Thyroid gland (tissue), 4 donors: ENCODE measurements around the gene STXBP4. TPM values are rescaled to one million over a fixed set of nuclear protein-coding genes. Genes with fewer than 3 reads are reported as not detected.

Experiments
- DNase-seq, 2 donors: peaks; one replicate each; pipeline ENCODE4 v3.0.0-alpha.2; 2019
- H3K27ac ChIP-seq, 3 donors: fragments of 200-600 bp; sonication (generic); 1 replicate in 2 of 3; 2 replicates in 1 of 3; pipeline ENCODE4 v1.5.1; 2016 to 2019; ENCODE audit warnings: mild to moderate bottlenecking in 1 of 3, moderate library complexity in 1 of 3
- H3K27me3 ChIP-seq: fragments of 200-600 bp; sonication (generic); one replicate; pipeline ENCODE4 v1.5.1; 2019
- H3K36me3 ChIP-seq, 2 donors: fragments of 200-600 bp; sonication (generic); one replicate each; pipeline ENCODE4 v1.5.1; 2016 to 2019
- H3K4me1 ChIP-seq, 2 donors: fragments of 200-600 bp; sonication (generic); one replicate each; pipeline ENCODE4 v1.5.1; 2017 to 2019
- H3K4me3 ChIP-seq, 3 donors: fragments of 200-600 bp; sonication (generic); replicated peaks in 1 of 3; 1 replicate in 2 of 3; 2 replicates in 1 of 3; pipeline ENCODE4 v1.5.1; 2016; ENCODE audit warnings: mild to moderate bottlenecking in 1 of 3
- H3K9me3 ChIP-seq: fragments of 200-600 bp; sonication (generic); one replicate; pipeline ENCODE4 v1.5.1; 2017
- CTCF ChIP-seq, 6 experiments: fragments of 200-600 bp in 3 of 6; fragments of 450-650 bp in 3 of 6; sonication (generic) in 3 of 6; IDR thresholded peaks; one replicate each; pipeline ENCODE4 v1.5.1; 2016 to 2019; ENCODE audit warnings: antibody characterized with exemption in 6 of 6, mild to moderate bottlenecking in 2 of 6, inconsistent platforms in 1 of 6, moderate library complexity in 1 of 6
- POLR2A ChIP-seq, 2 donors: fragments of 450-650 bp; IDR thresholded peaks; one replicate each; pipeline ENCODE4 v1.6.1; 2017; ENCODE audit warnings: antibody characterized with exemption in 2 of 2, mild to moderate bottlenecking in 2 of 2, moderate library complexity in 1 of 2
- WGBS, 2 donors: methylation state at CpG; one replicate each; pipeline ENCODE4 v1.1.5; 2017; 5-methylcytosine and 5-hydroxymethylcytosine counted together
- intact Hi-C: fragments of 100-400 bp; cut with DNase I; formaldehyde crosslinking; loops from one replicate; pipeline ENCODE4 v1.15.1; 2023
- total RNA-seq, 4 donors: library from RNA; depleted of rRNA; stranded (reverse); fragments of >200 nt; gene quantifications; one replicate each; pipeline ENCODE4 v1.2.3, GENCODE V29; 2016

Gene STXBP4
- total RNA-seq, 4 donors from 2014 or later, result 30.4 to 57.0 (median 52.8) TPM

- no peak for TF ChIP-seq CTCF (IDR thresholded peaks at IDR 0.05)
- no peak for TF ChIP-seq POLR2A (IDR thresholded peaks at IDR 0.05)
- Histone ChIP-seq H3K27ac (no peak overlapping the region), H3K4me1 (no peaks in the 10 kb centered on the region), H3K36me3 (peaks cover 16 to 30% of the 10 kb centered on the region in 2 donors), H3K4me3 (no peak overlapping the region), H3K27me3 (no peaks in the 10 kb centered on the region), H3K9me3 (no peaks in the 10 kb centered on the region)
- DNase-seq, result no peak
- 96 to 97% methylated on average over 1 of the region's 1 CpG for WGBS, 2 donors
- intact Hi-C loops, result no loop called here
Measured at GRCh38 chr17:54937426-54937825, 31.1 kb upstream of the STXBP4 start.

- no peak for DNase-seq
- no peaks in the 10 kb centered on the region for H3K4me1 ChIP-seq
- peaks cover 10 to 15% of the 10 kb centered on the region in 2 donors for H3K36me3 ChIP-seq
- no peaks in the 10 kb centered on the region for H3K9me3 ChIP-seq
- TF ChIP-seq POLR2A (IDR thresholded peaks at IDR 0.05) (no peak), CTCF (IDR thresholded peaks at IDR 0.05) (no peak)
- no peak overlapping the region for H3K27ac ChIP-seq
- H3K27me3 ChIP-seq, result no peaks in the 10 kb centered on the region
- WGBS, 2 donors, result 87 to 96% methylated on average over 1 of the region's 1 CpG
- intact Hi-C loops, result no loop called here
- no peak overlapping the region for H3K4me3 ChIP-seq
Measured at GRCh38 chr17:54941285-54941684, 27.3 kb upstream of the STXBP4 start.

- no peak for TF ChIP-seq POLR2A (IDR thresholded peaks at IDR 0.05)
- TF ChIP-seq CTCF (IDR thresholded peaks at IDR 0.05), result no peak
- Histone ChIP-seq H3K27ac (no peak overlapping the region), H3K4me3 (no peak overlapping the region), H3K9me3 (no peaks in the 10 kb centered on the region), H3K36me3 (peaks cover 0 to 2% of the 10 kb centered on the region in 2 donors), H3K27me3 (no peaks in the 10 kb centered on the region), H3K4me1 (no peaks in the 10 kb centered on the region)
- intact Hi-C loops, result no loop called here
- WGBS, 2 donors, result 66 to 80% methylated on average over 1 of the region's 1 CpG
- DNase-seq, result no peak
Measured at GRCh38 chr17:54944796-54945195, 23.8 kb upstream of the STXBP4 start.

- H3K27ac ChIP-seq, result no peak overlapping the region
- H3K36me3 ChIP-seq, result no peaks in the 10 kb centered on the region
- no peaks in the 10 kb centered on the region for H3K9me3 ChIP-seq
- no peaks in the 10 kb centered on the region for H3K27me3 ChIP-seq
- no peak overlapping the region for H3K4me3 ChIP-seq
- no peak for TF ChIP-seq POLR2A (IDR thresholded peaks at IDR 0.05)
- TF ChIP-seq CTCF (IDR thresholded peaks at IDR 0.05), result no peak
- WGBS, 2 donors, result 75 to 78% methylated on average over 1 of the region's 1 CpG
- no peaks in the 10 kb centered on the region for H3K4me1 ChIP-seq
- intact Hi-C loops, result no loop called here
- DNase-seq, result no peak
Measured at GRCh38 chr17:54945231-54945630, 23.3 kb upstream of the STXBP4 start.

- intact Hi-C loops, result no loop called here
- Histone ChIP-seq H3K9me3 (no peaks in the 10 kb centered on the region), H3K4me1 (no peaks in the 10 kb centered on the region), H3K27me3 (no peaks in the 10 kb centered on the region), H3K4me3 (no peak overlapping the region), H3K36me3 (no peaks in the 10 kb centered on the region), H3K27ac (no peak overlapping the region)
- no peak for DNase-seq
- WGBS, 2 donors, result 88 to 92% methylated on average over 1 of the region's 1 CpG
- TF ChIP-seq POLR2A (IDR thresholded peaks at IDR 0.05) (no peak), CTCF (IDR thresholded peaks at IDR 0.05) (no peak)
Measured at GRCh38 chr17:54945671-54946070, 22.9 kb upstream of the STXBP4 start.
